GM19438 (cell line): ENCODE data around the gene FCRL6.
A peak's percentile ranks its signal among the peaks of the same experiment; 100 is the strongest.

ENCODE experiments used
- ATAC-seq: cut with Tn5 transposase; IDR thresholded peaks from one replicate; pipeline ENCODE4 v1.9.1; 2021; ENCODE audit warnings: low read depth; ENCODE audit not compliant: unreplicated experiment

FCRL6 gene

DNA sequence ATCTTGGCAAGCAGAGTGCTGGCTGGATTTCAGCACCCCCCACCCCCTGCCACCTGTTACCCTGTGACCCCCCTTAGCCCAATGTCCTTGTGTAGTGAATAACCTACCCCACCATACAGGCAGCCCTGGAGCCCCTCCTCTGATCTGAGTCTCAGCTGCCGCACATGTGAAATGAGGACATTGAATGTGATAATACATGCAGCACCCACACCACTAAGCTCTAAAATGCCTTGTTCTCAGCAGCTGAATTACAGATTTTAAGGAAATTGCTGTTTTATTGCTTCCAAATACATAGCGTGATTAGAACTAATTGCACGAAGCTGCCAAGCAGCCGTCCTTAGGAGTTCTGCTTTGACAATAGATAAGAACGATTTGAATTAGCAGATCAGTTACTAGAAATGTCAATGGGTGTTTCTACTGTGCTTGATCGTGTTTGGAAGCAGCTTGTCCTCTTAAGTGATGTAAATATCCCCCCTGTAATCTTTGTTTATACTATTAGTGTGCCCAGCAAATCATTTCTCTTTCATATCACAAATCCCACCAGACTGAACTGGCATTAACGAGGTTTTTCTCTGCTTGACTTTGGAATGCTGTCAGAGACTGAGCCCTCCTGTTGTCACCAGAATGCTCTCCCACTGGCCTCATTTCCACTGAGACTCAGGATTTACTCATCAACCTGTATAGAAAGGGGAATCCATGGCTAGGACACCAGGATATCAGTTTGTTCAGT is 29.4 kb downstream of the FCRL6 start:
- no peak for ATAC-seq

DNA sequence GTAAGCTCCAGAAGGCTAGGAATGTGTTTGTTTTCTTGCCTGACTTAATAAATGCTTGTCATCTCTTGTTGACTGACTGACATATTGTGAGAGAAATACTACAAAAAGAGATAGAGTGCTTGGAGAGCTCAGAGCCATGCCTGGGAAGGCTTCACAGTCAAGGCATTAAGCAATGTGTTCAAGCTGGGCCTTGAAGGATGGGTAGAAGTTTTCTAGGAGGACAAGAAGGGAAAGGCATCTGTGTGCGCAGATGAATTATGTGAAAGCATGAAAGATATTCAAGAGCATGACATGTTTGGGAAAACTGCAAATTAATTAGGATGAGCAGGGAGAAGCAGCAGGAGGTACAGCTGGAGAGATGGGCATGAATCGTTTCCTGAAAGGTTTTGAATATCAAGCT is 30.1 kb downstream of the FCRL6 start:
- ATAC-seq = no peak

DNA sequence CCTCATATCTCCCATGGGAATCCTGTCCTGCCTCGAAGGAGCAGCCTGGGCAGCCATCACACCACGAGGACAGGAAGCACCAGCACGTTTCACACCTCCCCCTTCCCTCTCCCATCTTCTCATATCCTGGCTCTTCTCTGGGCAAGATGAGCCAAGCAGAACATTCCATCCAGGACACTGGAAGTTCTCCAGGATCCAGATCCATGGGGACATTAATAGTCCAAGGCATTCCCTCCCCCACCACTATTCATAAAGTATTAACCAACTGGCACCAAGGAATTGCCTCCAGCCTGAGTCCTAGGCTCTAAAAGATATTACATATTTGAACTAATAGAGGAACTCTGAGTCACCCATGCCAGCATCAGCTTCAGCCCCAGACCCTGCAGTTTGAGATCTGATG is 33.2 kb downstream of the FCRL6 start:
- no peak for ATAC-seq

DNA sequence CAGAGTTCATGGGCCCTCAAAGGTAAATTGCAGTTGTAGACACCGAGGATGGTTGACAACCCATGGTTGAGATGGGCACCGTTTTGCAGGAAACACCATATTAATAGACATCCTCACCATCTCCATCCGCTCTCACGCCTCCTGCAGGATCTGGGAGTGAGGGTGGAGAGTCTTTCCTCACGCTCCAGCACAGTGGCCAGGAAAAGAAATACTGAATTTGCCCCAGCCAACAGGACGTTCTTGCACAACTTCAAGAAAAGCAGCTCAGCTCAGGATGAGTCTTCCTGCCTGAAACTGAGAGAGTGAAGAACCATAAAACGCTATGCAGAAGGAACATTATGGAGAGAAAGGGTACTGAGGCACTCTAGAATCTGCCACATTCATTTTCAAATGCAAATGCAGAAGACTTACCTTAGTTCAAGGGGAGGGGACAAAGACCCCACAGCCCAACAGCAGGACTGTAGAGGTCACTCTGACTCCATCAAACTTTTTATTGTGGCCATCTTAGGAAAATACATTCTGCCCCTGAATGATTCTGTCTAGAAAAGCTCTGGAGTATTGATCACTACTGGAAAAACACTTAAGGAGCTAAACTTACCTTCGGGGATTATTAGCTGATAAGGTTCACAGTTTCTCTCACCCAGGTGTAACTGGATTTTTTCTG is 33.8 kb downstream of the FCRL6 start:
- no peak for ATAC-seq

DNA sequence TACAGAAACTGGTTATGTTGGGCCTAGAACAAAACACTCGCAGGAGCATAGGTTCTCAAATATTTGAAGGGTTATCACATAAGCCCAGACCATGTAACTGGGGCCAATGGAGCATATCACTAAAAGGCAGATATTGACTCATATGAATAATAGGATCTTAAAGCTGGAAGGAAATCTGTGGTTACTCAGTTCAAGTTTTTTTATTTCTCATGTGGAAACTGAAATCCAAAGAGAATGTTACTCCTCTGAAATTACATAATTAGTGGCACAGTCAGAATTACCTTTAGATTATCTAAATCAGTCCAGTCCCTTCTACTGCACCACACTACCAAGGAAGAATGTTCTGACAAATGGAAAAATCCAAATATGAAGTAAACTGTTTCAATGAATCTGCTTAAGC is 36.6 kb downstream of the FCRL6 start:
- peak; percentile 66 for ATAC-seq

DNA sequence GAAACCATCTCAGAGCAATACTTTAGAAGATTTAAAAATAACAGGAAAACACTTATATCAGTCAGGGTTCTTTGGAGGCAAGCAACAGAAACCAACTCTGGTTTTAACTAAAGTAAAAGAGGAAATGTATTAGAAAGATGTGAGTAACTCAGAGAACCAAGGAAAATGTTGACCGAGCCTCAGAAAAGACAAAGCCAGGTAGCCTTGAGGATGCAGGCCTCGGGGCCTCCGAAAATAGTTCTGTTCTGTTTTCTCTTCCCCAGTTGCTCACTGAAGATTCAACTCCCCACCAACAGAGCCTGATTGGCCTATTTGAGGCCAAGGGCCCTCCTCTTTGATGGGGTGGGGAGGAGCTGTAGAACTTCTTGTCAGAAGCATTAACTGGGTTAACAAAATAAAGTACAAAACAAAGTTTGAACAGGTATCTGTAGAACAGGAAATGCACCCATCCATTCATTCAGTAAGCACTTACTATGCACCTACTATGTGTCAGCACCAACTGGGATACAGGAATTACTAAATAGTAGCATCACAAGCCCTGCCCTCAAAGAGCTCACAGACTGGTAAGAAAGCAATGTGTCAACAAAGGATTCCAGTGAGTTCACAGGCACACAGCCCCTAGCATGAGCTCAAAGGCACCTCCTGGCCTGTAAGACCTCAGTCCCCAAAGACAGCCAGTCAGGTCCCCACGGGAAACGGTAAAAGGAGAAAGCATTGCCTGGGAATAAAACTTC is 37.1 kb downstream of the FCRL6 start:
- peak; percentile 75 for ATAC-seq

DNA sequence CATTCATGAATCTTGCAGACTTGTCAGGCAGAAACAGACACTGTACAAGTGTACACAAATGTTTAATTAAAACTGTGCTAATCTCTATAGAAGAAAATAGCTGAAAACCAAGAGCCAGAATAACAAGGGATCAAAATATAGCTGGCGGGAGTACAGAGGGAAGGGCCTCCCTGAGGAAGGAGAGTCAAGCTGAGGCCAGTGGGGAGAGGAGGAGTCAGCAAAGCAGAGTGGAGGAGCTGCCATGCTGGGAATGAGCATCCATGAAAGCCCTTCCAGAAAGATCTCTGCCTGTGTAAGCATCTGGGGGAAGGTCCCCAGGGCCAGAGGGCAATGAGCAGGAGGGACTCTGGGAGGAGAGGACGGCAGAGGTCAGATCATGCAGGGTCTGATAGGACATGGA is 39.6 kb downstream of the FCRL6 start:
- ATAC-seq = no peak

DNA sequence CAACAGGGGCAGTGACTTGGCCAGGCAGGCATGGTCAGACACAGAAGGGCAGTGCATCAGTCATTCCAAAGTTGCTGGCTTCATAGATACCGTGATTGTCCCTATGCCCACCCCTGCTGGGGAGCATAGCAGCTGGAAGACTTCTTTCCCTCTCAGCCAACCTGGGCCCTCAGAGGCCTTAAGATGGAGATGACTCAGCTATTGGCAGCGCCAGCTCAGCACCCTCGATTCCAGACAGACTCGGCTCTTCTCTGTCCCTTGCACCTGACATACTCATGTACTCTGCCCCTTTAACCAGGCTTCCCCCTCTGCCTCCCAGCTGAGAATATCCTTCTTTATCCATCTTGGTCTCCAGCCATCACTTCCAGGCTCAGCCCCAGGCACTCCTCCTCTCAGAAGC is 41.3 kb downstream of the FCRL6 start:
- no peak for ATAC-seq

DNA sequence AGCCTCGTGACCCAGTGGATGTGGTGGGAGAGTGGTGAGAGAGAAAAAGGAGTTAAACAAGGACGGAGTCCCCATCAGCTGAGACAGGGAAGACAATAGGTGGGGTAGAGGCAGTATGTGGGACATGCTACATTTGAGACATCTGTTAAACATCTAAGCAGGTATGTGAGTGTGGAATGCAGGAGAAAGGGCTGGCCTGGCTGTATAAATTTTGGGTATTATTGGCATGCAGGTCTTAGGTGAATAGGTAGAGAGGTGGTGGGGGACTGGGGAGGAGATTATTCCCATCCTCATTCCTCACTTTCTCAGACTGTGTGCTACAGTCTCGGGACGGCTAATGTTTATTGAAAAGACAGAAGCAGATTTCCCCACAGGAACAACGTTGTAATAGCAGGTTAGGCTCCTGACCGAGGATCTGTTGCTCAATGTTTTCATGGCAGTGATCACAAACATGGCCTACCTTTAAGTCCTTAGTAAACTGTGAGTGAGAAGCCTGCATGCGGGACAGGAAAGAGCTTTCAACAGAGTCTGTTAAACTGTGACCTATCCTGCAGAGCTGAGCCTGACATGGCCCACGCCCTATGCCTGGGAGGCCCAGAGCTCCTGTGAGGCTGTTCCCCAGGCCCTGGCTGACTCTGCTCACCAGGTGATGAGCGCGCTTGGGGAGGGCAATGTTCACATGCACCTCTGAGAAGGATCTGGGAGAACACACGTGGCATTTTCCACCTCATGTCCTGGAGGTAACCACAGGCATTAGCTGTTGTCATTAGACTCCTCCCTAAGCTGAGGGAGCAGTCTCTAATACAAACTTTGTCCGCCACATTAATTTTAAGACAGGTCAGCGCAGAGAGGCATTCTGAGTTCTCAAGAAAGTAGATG is 43.8 kb downstream of the FCRL6 start:
- no peak for ATAC-seq

DNA sequence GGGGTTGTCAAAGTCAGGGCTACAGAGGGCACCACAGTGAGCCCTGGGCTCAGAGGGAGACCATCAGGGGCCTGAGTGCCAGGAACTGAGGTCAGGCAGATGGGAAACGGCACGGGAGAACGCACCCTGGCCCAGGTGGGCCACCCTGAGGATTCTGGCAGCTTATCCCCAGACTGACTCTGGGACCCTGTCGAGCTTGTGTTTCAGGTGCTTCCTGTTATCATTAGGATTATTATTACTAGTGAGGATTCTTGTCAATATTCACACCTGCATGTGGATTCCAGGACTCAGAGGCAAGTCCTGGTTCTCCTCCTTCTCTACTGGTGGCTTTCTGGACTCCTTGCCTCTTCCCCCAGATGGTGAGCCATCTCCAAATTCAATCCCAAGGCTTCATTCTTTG is 45.1 kb downstream of the FCRL6 start:
- no peak for ATAC-seq

DNA sequence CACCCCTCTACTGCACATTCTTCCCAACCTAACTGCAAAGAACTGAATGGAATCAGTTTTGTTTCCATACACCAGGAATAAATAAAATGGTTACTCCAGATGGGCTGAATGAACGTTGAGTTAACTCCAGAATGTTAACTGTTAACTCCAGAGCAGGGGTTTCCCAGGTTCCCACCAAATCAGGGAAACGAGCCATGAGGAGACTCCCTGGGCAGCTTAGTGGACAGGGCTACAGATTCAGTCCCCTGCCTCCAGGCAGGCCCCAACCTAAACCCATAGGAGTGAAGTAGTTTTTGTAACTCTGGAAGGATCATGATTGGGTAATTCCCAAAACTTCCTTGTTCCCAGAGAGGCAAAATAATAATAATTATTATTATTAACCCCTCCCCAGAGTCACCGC is 46.2 kb downstream of the FCRL6 start:
- ATAC-seq = no peak

DNA sequence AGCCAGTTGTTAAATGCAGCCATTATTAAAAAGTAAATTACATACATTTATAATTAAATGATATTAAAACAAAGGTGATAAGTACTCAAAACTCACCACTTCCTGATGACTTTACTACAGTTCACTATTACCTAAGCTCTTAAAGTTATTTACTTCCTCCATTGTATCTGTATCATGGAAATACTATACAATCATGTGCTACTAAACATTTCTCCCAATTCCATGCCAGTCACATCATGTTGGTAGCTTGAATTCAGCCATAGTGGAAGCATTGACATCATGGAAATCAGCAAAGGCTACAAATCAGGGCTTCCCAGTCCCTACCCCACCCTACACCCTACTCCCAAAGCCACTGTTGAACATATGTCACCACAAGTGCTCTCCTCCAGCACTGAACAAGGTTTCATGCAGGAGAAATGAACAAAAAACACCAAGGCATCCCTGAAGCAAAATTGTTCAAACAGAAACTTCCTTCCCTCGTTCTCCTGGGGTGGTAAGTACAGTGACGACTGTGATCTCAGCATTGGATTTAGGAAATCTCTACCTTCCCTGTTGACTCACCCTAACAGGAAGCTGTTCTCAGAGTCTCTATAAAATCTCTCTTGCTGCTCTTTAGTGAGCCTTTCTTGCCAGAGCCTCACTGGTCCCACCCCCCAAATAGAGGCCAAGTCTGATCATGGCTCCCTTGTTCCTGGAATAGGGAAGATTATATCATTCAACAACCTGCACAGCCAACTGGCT is 47.6 kb downstream of the FCRL6 start:
- ATAC-seq = no peak

DNA sequence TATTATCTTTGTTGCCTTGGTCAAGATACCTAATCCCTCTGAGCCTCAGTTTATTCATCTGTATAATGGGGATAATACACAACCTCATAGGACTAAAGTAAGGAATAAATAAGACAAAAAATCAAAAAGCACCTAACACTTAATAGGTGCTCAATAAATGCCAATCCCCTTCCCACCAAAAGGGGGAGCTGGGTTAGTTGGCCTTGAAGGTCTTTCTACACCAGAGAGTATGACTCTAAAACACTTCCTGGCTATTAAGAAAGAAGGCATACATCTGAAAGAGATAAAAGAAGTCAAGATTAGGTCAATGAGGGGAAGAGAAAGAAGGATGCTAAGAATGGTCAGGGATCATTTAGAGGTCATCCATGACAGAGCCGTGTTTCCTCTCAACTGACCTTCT is 49.2 kb downstream of the FCRL6 start:
- ATAC-seq = no peak

DNA sequence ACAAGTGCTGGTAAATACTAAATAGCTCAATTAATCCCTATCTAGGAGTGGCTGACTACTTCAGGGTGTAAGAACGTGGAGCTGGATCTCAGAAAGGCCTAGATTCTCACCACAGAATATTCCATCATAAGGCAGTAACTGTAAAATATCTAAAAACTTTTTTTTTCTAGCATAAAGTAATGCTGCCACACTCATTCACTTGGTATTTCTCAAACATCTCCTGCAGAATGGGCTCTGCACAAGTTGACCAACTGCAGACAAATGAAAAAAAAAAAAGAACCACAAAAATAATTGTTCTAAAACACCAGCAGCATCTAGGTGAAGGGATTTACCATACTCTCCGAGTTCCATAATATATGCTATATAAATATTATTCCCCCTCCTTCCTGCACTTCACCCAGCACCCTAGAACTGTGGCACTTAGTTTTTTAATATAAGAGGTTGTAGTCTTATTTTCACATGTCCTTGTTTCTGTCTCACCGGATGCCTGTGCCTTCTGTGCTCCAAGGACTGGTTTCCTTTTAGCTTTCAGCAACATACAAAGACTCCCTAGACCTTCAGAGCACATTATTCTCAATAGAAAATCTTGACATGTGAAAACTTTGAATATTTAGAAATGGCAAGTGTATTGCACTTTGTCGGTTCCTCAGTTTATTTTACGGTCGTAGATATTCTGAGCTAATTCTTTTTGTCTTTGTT is 51.4 kb downstream of the FCRL6 start:
- no peak for ATAC-seq

DNA sequence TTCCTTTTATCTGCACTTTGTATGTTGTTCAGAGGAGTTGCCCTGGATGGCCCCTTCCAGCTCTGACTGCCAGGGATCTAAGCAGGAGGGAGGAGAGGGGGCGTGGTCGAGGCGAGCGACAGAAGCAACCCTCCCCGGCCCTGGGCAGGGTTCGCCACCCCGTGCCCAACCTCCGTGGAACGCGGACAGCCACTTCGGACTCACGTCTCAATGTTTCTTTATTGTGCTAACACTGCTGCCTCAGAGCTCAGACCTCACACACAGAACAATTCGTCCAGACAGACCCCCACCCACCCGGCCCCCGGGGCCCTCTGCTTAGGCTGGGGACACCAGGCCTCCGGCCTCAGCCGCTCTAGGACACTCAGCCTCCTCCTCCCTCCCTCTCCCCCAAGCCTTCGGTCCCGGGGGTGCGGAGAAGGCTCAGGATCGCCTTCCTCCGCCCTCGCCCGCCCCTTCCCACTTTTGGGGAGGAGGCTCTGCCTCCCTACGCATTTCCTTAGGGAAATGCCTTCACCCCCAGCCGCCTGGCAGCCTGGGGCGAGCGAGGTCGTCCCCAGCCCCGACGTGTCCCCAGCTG is 52.0 kb downstream of the FCRL6 start:
- ATAC-seq = peak; percentile 3

DNA sequence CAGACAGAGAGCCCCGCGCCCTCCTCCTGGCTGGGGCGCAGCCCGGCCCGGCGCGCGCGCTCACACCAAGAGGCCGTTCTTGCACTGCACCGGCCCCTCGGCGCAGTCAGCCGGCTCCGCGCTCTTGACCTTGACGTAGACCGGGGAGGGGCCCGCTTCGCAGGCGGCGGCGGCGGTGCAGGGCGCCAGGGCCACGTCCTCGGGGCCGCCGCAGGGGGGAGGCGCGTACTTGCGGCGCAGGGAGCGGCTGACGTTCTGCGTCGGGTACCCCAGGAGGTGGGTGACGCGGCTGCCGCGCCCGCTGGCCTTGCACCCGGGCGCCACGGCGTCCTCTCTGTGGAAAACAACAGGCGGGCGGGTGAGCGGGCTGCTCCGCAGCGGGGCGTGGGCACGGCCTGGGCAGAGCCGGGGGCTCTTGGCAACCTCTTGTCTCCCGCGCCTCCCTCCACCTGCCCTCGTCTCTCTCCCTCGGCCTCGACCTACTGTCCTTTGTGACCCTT is 52.6 kb downstream of the FCRL6 start:
- ATAC-seq = peak; percentile 88

DNA sequence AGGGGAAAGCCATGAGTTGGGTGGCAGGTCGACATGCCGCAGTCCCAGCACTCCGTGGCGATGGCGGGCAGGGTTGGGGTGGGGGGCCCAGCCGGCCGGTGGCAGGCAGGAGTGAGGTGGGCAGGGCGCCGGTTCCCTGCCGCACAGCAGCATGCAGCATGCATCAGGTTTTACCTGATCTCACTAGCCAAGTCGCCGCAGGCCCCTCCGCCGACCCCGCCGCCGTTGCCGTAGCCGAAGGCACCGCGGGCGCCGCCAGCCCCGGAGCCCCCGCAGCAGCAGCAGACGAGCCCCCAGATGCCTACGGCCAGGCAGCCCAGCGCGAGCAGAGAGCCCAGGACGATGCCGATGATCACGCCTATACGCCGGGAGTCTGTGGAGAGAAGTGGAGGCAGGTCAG is 53.5 kb downstream of the FCRL6 start:
- no peak for ATAC-seq

DNA sequence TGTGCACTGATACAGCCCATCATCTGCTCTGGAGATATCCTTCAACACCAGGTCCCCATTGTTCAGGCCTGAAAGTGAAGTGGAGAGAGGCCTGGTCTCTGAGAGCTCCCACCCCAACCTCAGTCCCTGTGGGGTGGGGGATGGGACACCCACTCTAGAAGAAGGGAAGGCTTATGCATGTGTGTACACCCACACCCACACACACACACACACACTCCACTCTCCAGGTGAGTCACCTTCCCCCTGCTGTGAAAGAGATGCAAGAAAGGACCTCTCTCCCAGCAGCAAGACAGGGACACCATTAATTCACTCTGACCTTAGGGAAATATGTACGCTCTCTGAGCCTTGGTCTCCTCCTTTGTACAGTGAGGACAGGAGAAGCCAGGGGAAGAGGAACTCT is 54.4 kb downstream of the FCRL6 start:
- no peak for ATAC-seq

DNA sequence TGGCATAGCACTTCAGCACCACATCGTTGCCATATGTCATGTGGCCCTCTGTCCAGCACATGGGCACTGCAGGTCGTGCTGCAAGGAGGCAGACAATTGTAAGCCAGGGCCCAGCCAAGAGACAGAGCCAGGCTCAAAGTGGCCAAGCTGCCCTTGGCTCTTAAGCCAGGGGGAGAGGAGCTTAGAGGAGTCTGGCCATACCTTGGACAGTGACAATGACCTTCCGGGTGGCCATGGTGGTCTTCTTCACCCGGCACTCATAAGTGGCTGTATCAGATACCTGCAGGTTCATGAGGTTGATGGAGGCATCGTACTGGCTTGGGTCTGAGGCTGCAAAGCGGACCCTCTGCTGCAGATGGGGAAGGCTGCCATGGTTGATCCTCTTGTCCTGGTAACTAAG is 55.7 kb downstream of the FCRL6 start:
- no peak for ATAC-seq
